Caki2 (cell line): ENCODE data around the gene CHRM1. TPM values are rescaled to one million over a fixed set of nuclear protein-coding genes. Genes with fewer than 3 reads are reported as not detected.

Experiments
- total RNA-seq: library from RNA; depleted of rRNA; stranded (reverse); fragments of >200 nt; shearing (Covaris generic); gene quantifications from 2 replicates; pipeline ENCODE4 v1.2.3, GENCODE V29; 2014; ENCODE audit warnings: low replicate concordance; rRNA removed

The CHRM1 gene
- total RNA-seq, 1 experiment from 2014 or later = not detected

Other genes starting within 250 kb of the CHRM1 start
- gene UQCC3, start 249.7 kb downstream of the CHRM1 start, total RNA-seq = 18.2 and 25.6 TPM in 2 replicates
- 1.9 and 3.2 TPM in 2 replicates for gene LBHD1, start 249.1 kb downstream of the CHRM1 start, total RNA-seq
- 81.8 and 106 TPM in 2 replicates for gene UBXN1, start 242.3 kb downstream of the CHRM1 start, total RNA-seq
- gene LRRN4CL, start 231.8 kb downstream of the CHRM1 start, total RNA-seq = not detected in 2 replicates
- 37.5 and 55.8 TPM in 2 replicates for gene BSCL2, start 213.9 kb downstream of the CHRM1 start, total RNA-seq
- gene GNG3, start 213.7 kb downstream of the CHRM1 start, total RNA-seq = not detected in 2 replicates
- 4.4 and 4.8 TPM in 2 replicates for gene HNRNPUL2, start 193.9 kb downstream of the CHRM1 start, total RNA-seq
- 30.9 and 37.2 TPM in 2 replicates for gene TTC9C, start 192.9 kb downstream of the CHRM1 start, total RNA-seq
- gene ZBTB3, start 167.2 kb downstream of the CHRM1 start, total RNA-seq = 4.6 and 14.9 TPM in 2 replicates
- gene POLR2G, start 159.8 kb downstream of the CHRM1 start, total RNA-seq = 75.4 and 80.0 TPM in 2 replicates
- 12.9 and 14.6 TPM in 2 replicates for gene TAF6L, start 150.0 kb downstream of the CHRM1 start, total RNA-seq
- 14.9 and 33.8 TPM in 2 replicates for gene TMEM179B, start 134.0 kb downstream of the CHRM1 start, total RNA-seq
- gene TMEM223, start 129.4 kb downstream of the CHRM1 start, total RNA-seq = 42.0 and 58.7 TPM in 2 replicates
- 1.5 and 6.3 TPM in 2 replicates for gene NXF1, start 115.9 kb downstream of the CHRM1 start, total RNA-seq
- gene STX5, start 89.3 kb downstream of the CHRM1 start, total RNA-seq = 29.6 and 39.5 TPM in 2 replicates
- not detected in 2 replicates for gene TEX54, start 88.5 kb downstream of the CHRM1 start, total RNA-seq
- gene WDR74, start 81.8 kb downstream of the CHRM1 start, total RNA-seq = 82.0 and 102 TPM in 2 replicates
- gene SLC3A2, start 40.5 kb downstream of the CHRM1 start, total RNA-seq = 623 and 653 TPM in 2 replicates
- not detected in 2 replicates for gene SLC22A6, start 63.6 kb upstream of the CHRM1 start, total RNA-seq
- not detected in 2 replicates for gene SLC22A8, start 94.5 kb upstream of the CHRM1 start, total RNA-seq
- not detected in 2 replicates for gene SLC22A24, start 222.9 kb upstream of the CHRM1 start, total RNA-seq